HG02571 (cell line): Measurements from ENCODE around the gene GALNT13.

Experiments used
- ATAC-seq: cut with Tn5 transposase; IDR thresholded peaks from one replicate; pipeline ENCODE4 v1.9.1; 2021; ENCODE audit warnings: mild to moderate bottlenecking, moderate library complexity; ENCODE audit not compliant: unreplicated experiment

GALNT13 gene

GRCh38 chr2:154203902-154204301 lies 332.2 kb downstream of the GALNT13 start:
- no peak for ATAC-seq

GRCh38 chr2:154207288-154208047 lies 335.7 kb downstream of the GALNT13 start:
- ATAC-seq = no peak

- ATAC-seq = no peak
These were observed 352.0 kb downstream of the GALNT13 start for GRCh38 chr2:154223726-154224125.

GRCh38 chr2:154226931-154227330 lies 355.2 kb downstream of the GALNT13 start:
- ATAC-seq = no peak

- no peak for ATAC-seq
These were observed 357.0 kb downstream of the GALNT13 start for GRCh38 chr2:154228566-154229280.

GRCh38 chr2:154229966-154230365 lies 358.2 kb downstream of the GALNT13 start:
- ATAC-seq = no peak

GRCh38 chr2:154231021-154231420 lies 359.3 kb downstream of the GALNT13 start:
- no peak for ATAC-seq

- ATAC-seq = no peak
These were observed 361.5 kb downstream of the GALNT13 start for GRCh38 chr2:154233231-154233630.

- ATAC-seq = no peak
These were observed 366.5 kb downstream of the GALNT13 start for GRCh38 chr2:154238252-154238651.

- no peak for ATAC-seq
These were observed 368.6 kb downstream of the GALNT13 start for GRCh38 chr2:154240316-154240715.

GRCh38 chr2:154240921-154241379 lies 369.2 kb downstream of the GALNT13 start:
- no peak for ATAC-seq

GRCh38 chr2:154242687-154243086 lies 371.0 kb downstream of the GALNT13 start:
- ATAC-seq = no peak

GRCh38 chr2:154243685-154244084 lies 372.0 kb downstream of the GALNT13 start:
- no peak for ATAC-seq

GRCh38 chr2:154244932-154245331 lies 373.2 kb downstream of the GALNT13 start:
- ATAC-seq = no peak

- ATAC-seq = no peak
These were observed 375.8 kb downstream of the GALNT13 start for GRCh38 chr2:154247503-154247902.

- no peak for ATAC-seq
These were observed 384.4 kb downstream of the GALNT13 start for GRCh38 chr2:154256136-154256535.

GRCh38 chr2:154259030-154259429 lies 387.3 kb downstream of the GALNT13 start:
- ATAC-seq = no peak

- no peak for ATAC-seq
These were observed 389.8 kb downstream of the GALNT13 start for GRCh38 chr2:154261473-154262027.

GRCh38 chr2:154263206-154263605 lies 391.5 kb downstream of the GALNT13 start:
- no peak for ATAC-seq

- ATAC-seq = no peak
These were observed 392.3 kb downstream of the GALNT13 start for GRCh38 chr2:154264024-154264423.

- no peak for ATAC-seq
These were observed 396.3 kb downstream of the GALNT13 start for GRCh38 chr2:154267983-154268382.

- no peak for ATAC-seq
These were observed 408.8 kb downstream of the GALNT13 start for GRCh38 chr2:154280543-154280942.
